ENCODE results near the gene DPYSL3.

DNA sequence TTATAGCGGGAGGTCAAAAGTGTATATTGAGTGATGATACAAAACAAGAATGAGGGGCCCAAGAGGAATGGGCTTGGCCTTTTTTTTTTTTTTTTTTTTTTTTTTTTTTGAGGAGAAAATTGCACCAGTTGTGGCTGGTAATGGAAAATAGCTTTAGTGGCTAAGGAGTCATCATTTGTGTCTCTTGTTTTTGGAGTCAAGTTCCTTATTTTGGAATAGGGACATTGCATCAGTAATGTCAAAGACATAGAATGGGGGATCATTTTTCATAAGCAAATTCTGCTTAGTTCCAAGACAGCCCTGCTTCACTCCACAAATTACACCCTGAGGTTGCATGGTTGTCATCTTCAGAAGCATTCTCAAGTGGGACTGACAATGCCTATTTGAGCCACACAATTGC is 137.7 kb downstream of the DPYSL3 start:
- TF ChIP-seq, protein P1, sequence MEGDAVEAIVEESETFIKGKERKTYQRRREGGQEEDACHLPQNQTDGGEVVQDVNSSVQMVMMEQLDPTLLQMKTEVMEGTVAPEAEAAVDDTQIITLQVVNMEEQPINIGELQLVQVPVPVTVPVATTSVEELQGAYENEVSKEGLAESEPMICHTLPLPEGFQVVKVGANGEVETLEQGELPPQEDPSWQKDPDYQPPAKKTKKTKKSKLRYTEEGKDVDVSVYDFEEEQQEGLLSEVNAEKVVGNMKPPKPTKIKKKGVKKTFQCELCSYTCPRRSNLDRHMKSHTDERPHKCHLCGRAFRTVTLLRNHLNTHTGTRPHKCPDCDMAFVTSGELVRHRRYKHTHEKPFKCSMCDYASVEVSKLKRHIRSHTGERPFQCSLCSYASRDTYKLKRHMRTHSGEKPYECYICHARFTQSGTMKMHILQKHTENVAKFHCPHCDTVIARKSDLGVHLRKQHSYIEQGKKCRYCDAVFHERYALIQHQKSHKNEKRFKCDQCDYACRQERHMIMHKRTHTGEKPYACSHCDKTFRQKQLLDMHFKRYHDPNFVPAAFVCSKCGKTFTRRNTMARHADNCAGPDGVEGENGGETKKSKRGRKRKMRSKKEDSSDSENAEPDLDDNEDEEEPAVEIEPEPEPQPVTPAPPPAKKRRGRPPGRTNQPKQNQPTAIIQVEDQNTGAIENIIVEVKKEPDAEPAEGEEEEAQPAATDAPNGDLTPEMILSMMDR (IDR thresholded peaks at IDR 0.05; ENCODE audit: low read depth, low read length, poor library complexity, severe bottlenecking), result no peak
- no peak for TF ChIP-seq EZH2phosphoT487 (IDR thresholded peaks at IDR 0.05; ENCODE audit: borderline replicate concordance, low read length)

Data from DOHH2 (cell line).